ENCODE results near the gene CBLB. TPM values are rescaled to one million over a fixed set of nuclear protein-coding genes. Genes with fewer than 3 reads are reported as not detected.
A peak's percentile ranks its signal among the peaks of the same experiment; 100 is the strongest.

The CBLB gene
- total and polyA plus RNA-seq, 9 of the 15 experiments (the other 6 are each of a cell fraction or from before 2014, with no cell fraction given), result 1.8 to 8.1 (median 5.3) TPM

DNA sequence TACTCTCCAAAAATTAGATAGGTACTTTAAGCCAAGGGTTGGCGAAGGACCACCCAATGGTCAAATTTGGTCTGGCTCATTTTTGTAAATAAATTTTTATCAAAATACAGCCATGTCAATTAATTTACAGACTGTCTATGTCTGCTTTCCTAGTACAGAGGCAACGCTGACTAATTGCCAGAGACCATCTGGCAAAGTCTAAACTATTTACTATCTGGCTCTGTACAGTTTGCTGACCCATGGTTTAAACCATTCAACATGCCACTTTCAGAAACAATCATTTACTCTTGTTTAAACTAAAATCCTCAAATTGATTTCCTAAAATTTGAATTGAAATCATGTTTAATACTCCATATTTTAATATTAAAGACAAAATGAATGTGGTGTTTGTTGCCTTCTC lies 25.9 kb downstream of the CBLB start:
- DNase-seq (ENCODE audit: extremely low read depth in 1 of 4, low spot score in 3 of 4) (no peak), ATAC-seq (no peak), FAIRE-seq (no peak)
- Histone ChIP-seq H3K4me2 (ENCODE audit: insufficient read depth, low read length) (no peak overlapping the region), H3K36me3 (ENCODE audit: control insufficient read depth, insufficient read depth, low read length) (no peaks in the 10 kb centered on the region), H3K9me1 (ENCODE audit: control insufficient read depth, insufficient read depth, low read length) (no peaks in the 10 kb centered on the region), H2AFZ (ENCODE audit: low read depth, low read length) (no peak overlapping the region), H3K9ac (ENCODE audit: insufficient read depth in 1 of 2, low read depth in 2 of 2, low read length in 2 of 2) (no peak overlapping the region), H3K9me3 (replicated peaks; ENCODE audit: control insufficient read depth, insufficient read depth, low read depth, low read length) (no peaks in the 10 kb centered on the region), H4K20me1 (replicated peaks; ENCODE audit: control insufficient read depth, insufficient read depth, low read length) (no peaks in the 10 kb centered on the region), H3K27me3 (ENCODE audit: control insufficient read depth in 2 of 2, insufficient read depth in 2 of 2, low read length in 2 of 2) (no peaks in the 10 kb centered on the region), H3K79me2 (ENCODE audit: control insufficient read depth, insufficient read depth, low read length) (no peaks in the 10 kb centered on the region), H3K4me3 (no peak overlapping the region), H3K27ac (ENCODE audit: extremely low read depth, low read depth, low read length) (no peak overlapping the region), H3K4me1 (replicated peaks in 1 of 2; ENCODE audit: control insufficient read depth in 2 of 2, insufficient read depth in 2 of 2, low read length in 2 of 2) (peaks cover 0 to 6% of the 10 kb centered on the region in 2 experiments; a peak in 2 of 5 replicates)
- ChIA-PET POLR2A (no interaction called here), CTCF (ENCODE audit: low intra/inter-chr PET ratio) (no interaction called here)
- intact Hi-C loops (cut with micrococcal nuclease) (no loop called here), in situ Hi-C loops (cut with MboI) (no loop called here)
- no TSS peak for BruUV-seq (replicated peaks)
- WGBS (ENCODE audit: insufficient coverage, low coverage, missing lambda C conversion rate), result 52% methylated on average over 2 of the region's 2 CpGs
- no peak for TF ChIP-seq ZKSCAN3 (CRISPR knock-in tag; IDR thresholded peaks at IDR 0.05)
- TF ChIP-seq RNF2 (IDR thresholded peaks at IDR 0.05), result no peak

DNA sequence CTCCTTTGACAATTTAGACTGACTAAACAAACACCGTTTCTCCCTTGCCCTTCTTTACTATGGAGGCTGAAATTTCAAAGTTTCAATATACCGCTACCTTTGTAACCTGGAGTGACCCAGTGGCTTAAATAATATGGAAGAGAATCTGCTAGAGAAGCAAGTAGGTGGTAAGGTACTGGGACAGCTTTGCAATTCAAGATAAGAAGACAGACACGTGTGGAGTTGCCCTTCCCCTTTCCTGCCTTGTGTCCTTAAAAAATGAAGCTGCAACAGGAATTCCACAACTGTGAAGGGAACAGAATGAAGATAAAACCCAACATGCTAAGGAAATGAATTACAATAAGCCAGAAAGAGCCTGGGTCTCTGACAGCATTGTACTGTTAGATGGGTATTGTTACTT lies 26.4 kb downstream of the CBLB start:
- Histone ChIP-seq H3K9me3 (replicated peaks; ENCODE audit: control insufficient read depth, insufficient read depth, low read depth, low read length) (no peaks in the 10 kb centered on the region), H3K4me1 (replicated peaks in 1 of 2; ENCODE audit: control insufficient read depth in 2 of 2, insufficient read depth in 2 of 2, low read length in 2 of 2) (peaks cover 0 to 6% of the 10 kb centered on the region in 2 experiments; a peak in 2 of 5 replicates), H3K27ac (ENCODE audit: extremely low read depth, low read depth, low read length) (no peak overlapping the region), H3K4me2 (ENCODE audit: insufficient read depth, low read length) (0 out of 2 replicates have a peak overlapping the region, but pooled peaks have one; percentile 3), H3K9ac (ENCODE audit: insufficient read depth in 1 of 2, low read depth in 2 of 2, low read length in 2 of 2) (no peak overlapping the region), H3K9me1 (ENCODE audit: control insufficient read depth, insufficient read depth, low read length) (no peaks in the 10 kb centered on the region), H4K20me1 (replicated peaks; ENCODE audit: control insufficient read depth, insufficient read depth, low read length) (no peaks in the 10 kb centered on the region), H3K27me3 (ENCODE audit: control insufficient read depth in 2 of 2, insufficient read depth in 2 of 2, low read length in 2 of 2) (no peaks in the 10 kb centered on the region), H3K79me2 (ENCODE audit: control insufficient read depth, insufficient read depth, low read length) (no peaks in the 10 kb centered on the region), H3K36me3 (ENCODE audit: control insufficient read depth, insufficient read depth, low read length) (no peaks in the 10 kb centered on the region), H3K4me3 (no peak overlapping the region), H2AFZ (ENCODE audit: low read depth, low read length) (no peak overlapping the region)
- peak; percentile 56; the same call in 2 of the 3 replicates for ATAC-seq
- no peak for FAIRE-seq
- POLR2A ChIA-PET, result interaction anchor here (1.5 kb wide), 1 partner anchor 12 kb away, joined by 3 read pairs; no protein-coding TSS in a partner anchor
- no TSS peak for BruUV-seq (replicated peaks)
- DNase-seq (ENCODE audit: extremely low read depth in 1 of 4, low spot score in 3 of 4), result no peak
- WGBS (ENCODE audit: insufficient coverage, low coverage, missing lambda C conversion rate), result 12% methylated on average over 3 of the region's 3 CpGs
- intact Hi-C loops (cut with micrococcal nuclease) (no loop called here), in situ Hi-C loops (cut with MboI) (no loop called here)
- TF ChIP-seq FOXK1 (CRISPR knock-in tag; IDR thresholded peaks at IDR 0.05; ENCODE audit: borderline replicate concordance), result no peak
- no peak for TF ChIP-seq ZNF324 (CRISPR knock-in tag; IDR thresholded peaks at IDR 0.05)
- TF ChIP-seq SIRT6 (IDR thresholded peaks at IDR 0.05; ENCODE audit: low read depth, low read length), result no peak
- TF ChIP-seq EHMT2 (IDR thresholded peaks at IDR 0.05), result no peak
- CTCF ChIA-PET (ENCODE audit: low intra/inter-chr PET ratio), result no interaction called here

All from K562 (cell line).